ENCODE measurements around the gene KRTCAP2. TPM values are rescaled to one million over a fixed set of nuclear protein-coding genes. Genes with fewer than 3 reads are reported as not detected.
A peak's percentile ranks its signal among the peaks of the same experiment; 100 is the strongest.
"Not testable (repeated sequence)": the region's sequence is repeated elsewhere in the genome, so short reads cannot be mapped to it uniquely, and the experiment has no call there.

The KRTCAP2 gene
- total RNA-seq, 1 experiment from 2014 or later, result 122 TPM

GRCh38 chr1:155168456-155169210, 4.5 kb downstream of the KRTCAP2 start:
- no peak for DNase-seq (ENCODE audit: low spot score)

- not testable (repeated sequence) for DNase-seq (ENCODE audit: low spot score)
These were observed 5.0 kb downstream of the KRTCAP2 start for GRCh38 chr1:155168105-155168445.

- peak; percentile 81 for DNase-seq (ENCODE audit: low spot score)
These were observed 5.7 kb downstream of the KRTCAP2 start for GRCh38 chr1:155167166-155168104.

DNA sequence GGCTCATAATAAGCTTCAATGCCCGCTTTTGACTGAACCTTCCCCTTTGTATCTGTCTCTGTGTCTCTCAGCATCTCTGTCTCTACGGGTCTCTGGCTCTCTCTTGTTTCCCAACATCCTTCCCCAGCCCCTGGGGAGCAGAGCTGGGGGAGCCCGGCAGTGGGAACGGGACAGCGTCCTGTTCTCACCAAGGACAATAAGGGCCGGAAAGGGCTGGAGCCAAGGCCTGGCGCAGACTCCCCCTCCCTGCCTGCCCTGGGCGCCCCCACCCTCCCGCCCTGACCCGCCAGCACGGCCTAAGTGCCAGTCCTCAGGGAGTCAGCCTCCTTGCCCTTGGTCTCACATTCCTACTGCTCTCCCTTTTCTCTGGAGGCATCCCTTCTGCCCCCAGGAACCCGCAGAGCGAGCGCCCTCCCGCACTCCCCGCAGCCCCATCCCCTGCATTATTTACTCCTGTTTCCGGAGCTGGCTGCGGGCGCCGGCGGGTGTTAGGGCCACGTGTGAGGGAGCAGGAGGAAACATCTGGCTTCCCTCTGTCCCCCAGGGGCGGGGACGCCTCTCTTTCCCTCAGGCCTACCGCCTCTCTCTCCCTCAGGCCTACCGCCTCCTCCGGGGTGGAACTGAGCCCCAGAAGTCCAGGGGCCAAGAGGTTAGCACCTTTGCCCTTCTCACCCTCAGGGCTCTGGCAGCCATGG, 6.5 kb downstream of the KRTCAP2 start:
- DNase-seq (ENCODE audit: low spot score), result no peak

DNA sequence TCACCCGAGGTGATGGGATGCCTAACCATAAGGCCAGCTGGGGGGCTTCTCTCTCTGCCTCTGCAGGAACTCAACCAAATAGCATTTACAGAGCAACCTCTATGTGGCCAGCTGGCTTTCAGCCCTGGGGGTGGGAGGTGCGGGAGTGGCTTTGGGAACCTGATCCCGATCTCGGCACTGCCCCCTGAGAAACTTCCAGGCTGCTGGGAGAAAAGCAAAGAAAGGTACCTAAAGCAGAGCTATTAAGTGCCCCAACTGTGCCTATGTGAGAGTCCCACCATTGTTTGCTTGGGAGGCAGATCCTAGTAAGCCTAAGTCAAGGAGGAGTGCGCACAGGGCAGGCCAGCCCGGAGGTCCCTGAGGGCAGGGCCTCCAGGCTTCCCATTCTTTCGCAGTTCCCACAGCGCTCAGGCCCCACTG, 7.0 kb downstream of the KRTCAP2 start:
- DNase-seq (ENCODE audit: low spot score), result no peak

DNA sequence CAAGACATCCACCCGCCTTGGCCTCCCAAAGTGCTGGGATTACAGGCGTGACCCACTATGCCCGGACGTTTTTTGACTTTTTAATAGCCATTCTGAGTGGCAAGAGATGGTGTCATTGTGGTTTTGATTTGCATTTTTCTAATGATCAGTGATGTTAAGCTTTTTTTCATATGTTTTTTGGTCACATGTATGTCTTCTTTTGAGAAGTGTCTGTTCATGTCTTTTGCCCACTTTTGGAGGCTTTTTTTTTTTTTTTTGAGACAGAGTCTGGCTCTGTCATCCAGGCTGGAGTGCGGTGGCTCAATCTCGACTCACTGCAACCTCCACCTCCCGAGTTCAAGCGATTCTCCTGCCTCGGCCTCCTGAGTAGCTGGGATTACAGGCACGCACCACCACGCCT, 8.5 kb downstream of the KRTCAP2 start:
- not testable (repeated sequence) for DNase-seq (ENCODE audit: low spot score)

DNA sequence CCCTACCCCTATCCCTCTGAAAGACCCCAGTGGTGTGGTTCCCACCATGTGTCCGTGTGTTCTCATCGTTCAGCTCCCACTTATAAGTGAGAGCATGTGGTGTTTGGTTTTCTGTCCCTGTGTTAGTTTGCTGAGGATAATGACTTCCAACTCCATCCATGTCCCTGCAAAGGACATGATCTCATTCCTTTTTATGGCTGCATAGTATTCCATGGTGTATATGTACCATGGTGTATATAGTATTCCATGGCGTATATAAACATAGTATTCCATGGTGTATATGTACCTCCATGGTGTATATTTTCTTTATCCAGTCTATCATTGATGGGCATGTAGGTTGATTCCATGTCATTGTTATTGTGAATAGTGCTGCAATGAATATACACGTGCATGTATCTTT, 9.3 kb downstream of the KRTCAP2 start:
- DNase-seq (ENCODE audit: low spot score), result not testable (repeated sequence)

- not testable (repeated sequence) for DNase-seq (ENCODE audit: low spot score)
These were observed 10.5 kb downstream of the KRTCAP2 start for GRCh38 chr1:155162631-155163030.

GRCh38 chr1:155160128-155160527, 13.0 kb downstream of the KRTCAP2 start:
- no peak for DNase-seq (ENCODE audit: low spot score)

GRCh38 chr1:155158991-155159390, 14.1 kb downstream of the KRTCAP2 start:
- DNase-seq (ENCODE audit: low spot score), result no peak

GRCh38 chr1:155155996-155156643, 17.0 kb downstream of the KRTCAP2 start:
- not testable (repeated sequence) for DNase-seq (ENCODE audit: low spot score)

GRCh38 chr1:155145491-155145890, 27.6 kb downstream of the KRTCAP2 start:
- no peak for DNase-seq (ENCODE audit: low spot score)

- DNase-seq (ENCODE audit: low spot score), result no peak
These were observed 31.4 kb downstream of the KRTCAP2 start for GRCh38 chr1:155141749-155142148.

DNA sequence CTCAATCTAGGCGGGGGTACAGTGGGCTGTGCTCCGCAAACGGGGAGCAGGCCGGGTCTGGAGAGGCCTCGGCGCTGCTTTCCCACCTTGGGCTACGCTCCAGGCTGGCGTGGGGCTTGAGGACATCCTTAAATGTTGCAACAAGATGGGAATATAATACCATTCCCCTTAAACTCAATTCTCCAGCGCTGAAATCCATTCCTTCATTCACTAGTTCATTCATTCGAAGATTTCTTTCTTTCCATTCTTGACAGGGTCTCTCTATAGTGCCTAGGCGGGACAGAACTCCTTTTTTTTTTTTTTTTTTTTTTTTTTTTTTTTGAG, 32.5 kb downstream of the KRTCAP2 start:
- DNase-seq (ENCODE audit: low spot score), result no peak

DNA sequence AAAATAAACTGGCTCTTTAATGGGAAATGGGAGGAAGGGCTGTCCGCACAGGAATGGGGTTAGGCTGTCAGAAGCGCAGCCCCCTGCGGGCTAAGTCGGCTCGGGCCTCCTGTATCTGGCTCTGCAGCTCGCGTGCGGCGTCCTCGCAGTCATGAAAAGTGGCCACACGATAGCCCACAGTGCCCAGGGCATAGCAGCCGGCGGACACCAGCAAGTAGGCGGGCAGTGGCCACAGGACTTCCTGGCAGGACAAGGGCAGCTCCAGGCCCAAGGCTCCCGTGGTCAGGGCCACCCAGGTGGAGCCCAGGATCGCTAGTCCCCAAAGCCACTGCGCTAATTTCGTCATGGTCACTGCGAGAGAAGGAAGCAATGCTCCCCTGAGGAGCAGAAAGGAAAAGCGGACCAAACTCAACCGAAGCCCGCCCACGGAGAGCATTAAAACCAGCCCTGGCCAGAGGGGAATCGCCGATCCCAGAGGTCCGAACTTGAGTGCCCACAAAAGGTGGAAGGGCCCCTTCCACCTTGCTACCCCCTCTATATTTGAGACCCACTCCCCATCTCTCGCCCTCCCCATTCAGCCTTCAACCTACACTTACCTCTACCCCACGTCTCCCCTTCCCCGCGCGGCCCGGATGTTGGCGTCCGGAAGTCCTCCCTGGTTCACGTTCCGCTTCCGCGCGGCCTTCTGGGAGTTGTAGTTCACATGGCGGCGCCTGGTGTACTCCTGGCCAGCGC, 33.0 kb downstream of the KRTCAP2 start, which contains the start of gene DPM3:
DPM3 (minus strand) TSS at position 637 of the 735 bp plus-strand sequence; CDS start at position 346, 291 bp downstream.
- peak; percentile 73 for DNase-seq (ENCODE audit: low spot score)

DNA sequence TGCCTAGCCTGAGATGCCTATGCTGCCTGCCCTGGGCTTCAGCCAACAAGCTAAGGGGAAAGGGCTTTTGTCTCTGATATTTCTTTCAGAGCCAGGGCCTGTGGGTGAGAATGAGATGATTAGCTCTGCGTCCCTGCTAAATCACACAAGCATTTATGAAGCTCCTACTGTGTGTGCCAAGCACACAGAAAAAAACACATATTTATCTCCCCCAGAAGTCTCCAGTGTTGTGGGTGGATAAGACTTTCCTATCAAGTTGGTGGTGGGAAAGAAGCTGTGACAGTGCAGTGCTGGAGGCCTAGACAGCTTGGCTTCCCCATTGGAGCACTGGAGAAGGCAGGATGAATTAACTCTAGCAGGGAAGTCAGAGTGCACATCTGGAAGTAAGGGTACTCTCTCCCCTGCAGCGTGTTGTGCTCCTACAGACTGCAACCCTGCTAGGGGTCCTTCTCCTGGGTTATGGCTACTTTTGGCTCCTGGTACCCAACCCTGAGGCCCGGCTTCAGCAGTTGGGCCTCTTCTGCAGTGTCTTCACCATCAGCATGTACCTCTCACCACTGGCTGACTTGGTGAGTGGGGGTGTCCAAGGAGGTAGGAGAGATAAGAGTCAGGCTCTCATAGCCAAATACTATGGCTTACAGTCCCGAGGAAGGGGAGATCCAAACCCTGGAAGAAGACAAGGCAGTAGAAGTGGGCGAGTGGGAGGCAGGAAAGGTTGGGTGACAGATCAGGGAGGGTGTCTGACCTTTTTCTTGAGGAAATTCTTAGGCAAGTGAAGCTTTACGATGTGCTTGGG, 35.8 kb downstream of the KRTCAP2 start:
- DNase-seq (ENCODE audit: low spot score), result no peak

GRCh38 chr1:155136748-155137147, 36.4 kb downstream of the KRTCAP2 start:
- no peak for DNase-seq (ENCODE audit: low spot score)

DNA sequence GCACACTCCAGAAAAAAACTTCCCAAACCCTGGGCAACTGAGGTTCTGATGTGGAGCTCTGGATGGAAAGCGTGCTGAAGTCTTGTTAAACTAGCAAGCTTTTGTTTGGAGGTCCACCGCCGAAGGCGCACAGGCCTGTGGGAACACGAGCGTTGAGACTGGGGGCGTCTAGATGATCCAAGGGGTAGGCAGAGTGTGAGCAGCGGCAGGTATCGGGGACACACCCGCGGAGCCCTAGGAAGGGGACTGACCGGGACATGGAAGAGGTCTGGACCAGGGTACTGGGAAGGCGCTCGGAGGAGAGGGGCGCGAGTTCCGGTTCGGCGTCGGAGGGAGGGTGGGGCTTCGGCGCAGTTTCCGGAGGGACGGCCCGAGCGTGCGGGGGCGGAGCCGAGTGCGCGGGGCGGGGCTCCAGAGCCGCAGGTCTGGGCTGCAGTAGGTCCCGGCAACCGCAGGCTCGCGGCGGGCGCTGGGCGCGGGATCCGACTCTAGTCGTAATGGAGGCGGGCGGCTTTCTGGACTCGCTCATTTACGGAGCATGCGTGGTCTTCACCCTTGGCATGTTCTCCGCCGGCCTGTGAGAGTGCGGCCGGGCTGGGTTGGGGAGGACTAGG, 37.6 kb downstream of the KRTCAP2 start, which contains the start of gene SLC50A1:
SLC50A1 (plus strand) TSS at position 438 of the 614 bp plus-strand sequence; CDS start at position 498, 60 bp downstream.
- peak; percentile 89 for DNase-seq (ENCODE audit: low spot score)

- peak; percentile 99 for DNase-seq (ENCODE audit: low spot score)
These were observed 38.2 kb downstream of the KRTCAP2 start for GRCh38 chr1:155134880-155135414.

All from A172 (cell line).